Pons (tissue), 1 donor: Measurements from ENCODE around the gene FNBP1.

ENCODE experiments used
- DNase-seq: peaks from one replicate; pipeline ENCODE4 v3.0.0-alpha.2; 2016; ENCODE audit warnings: low spot score

The FNBP1 gene

GRCh38 chr9:130042885-130043653 is at the start of gene FNBP1:
TSS of gene FNBP1 (minus strand) at chr9:130043189. CDS start at chr9:130042975, 214 bp downstream.
- DNase-seq = peak; percentile 66

DNA sequence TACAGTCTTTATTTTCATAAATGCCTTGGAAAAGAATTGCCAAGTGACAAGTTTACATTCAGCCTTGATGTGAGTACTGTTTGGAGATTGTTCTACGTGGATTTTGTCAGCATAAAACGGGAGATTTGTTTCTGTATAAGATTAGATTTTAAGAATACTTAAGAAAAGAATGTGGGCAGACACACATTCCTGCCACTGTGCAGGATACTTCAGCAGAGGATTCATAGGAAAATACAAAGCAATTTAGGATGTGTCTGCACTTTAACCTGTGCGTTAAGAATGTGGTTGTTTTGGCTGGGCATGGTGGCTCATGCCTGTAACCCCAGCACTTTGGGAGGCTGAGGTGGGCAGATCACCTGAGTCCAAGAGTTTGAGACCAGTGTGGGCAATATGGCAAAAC is 47.9 kb upstream of the FNBP1 start:
- no peak for DNase-seq

- no peak for DNase-seq
These were observed 46.2 kb upstream of the FNBP1 start for GRCh38 chr9:130089141-130089540.

DNA sequence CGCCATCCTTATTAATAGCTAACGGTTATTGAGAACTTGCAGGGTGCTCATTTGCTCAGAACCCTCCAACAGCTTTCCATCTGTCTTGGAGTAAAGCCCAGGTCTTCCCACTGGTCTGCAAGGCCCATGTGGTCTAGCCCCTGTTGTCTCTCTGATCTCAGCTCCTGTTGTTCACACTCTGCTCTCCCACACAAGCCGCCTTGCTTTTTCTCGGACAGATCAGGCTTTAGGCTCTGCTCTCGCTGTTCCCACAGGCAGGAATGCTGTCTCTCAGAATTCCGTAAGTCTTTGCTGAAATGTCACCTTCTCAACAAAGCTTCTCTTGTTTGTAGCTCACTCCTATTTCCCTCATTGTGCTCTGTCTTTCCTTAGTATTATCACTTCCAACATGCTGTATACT is 45.1 kb upstream of the FNBP1 start:
- DNase-seq = peak; percentile 55

DNA sequence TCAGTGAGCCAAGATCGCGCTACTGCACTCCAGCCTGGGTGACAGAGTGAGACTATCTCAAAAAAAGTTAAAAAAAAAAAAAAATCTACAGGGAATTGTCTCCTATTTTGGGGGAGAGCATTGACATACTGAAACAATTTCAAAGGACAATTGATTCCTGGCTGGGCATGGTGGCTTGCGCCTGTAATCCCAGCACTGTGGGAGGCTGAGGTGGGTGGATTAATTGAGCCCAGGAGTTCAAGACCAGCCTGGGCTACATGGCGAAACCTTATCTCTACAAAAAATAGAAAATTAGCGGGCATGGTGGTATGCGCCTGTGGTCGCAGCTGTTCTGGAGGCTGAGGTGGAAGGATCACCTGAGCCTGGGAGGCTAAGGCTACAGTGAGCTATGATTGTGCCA is 41.3 kb upstream of the FNBP1 start:
- no peak for DNase-seq

DNA sequence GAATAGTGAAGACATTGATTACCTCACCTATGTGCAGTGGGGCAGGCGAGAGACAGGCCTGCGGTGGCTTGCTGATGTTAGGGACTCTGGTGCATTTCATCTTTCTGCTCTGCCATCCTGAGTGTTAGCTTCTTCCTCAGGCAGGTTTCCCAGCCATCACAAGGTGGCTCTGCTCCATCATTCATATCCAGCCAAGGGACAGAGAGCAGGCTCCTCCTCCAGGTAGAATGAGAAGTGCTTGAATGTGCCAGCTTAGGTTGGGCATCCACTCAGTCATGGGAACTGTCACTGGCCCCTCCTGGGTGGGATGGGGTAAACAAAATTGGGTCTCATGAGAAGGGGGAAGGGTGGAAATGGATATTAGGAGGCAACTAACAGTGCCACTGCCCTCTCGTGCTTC is 35.6 kb upstream of the FNBP1 start:
- DNase-seq = peak; percentile 80

DNA sequence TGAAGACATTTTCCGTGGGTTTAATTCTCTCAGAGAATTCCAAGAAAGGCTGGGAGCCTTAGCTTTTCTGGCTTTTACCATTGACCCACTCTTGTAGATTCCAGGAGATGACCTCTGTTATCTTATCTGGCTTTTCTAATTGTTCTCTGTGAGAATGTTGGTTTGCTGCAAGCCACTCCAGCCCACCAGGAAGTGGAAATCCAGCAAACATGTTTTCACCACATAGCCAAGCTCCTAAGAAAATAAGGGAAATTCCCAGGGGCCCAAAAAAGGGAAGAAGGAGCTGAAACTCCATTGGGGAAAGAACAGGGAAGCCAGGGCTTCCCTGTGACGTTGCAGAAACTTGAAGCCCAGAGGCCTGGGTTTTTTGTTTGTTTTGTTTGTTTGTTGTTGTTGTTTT is 30.4 kb upstream of the FNBP1 start:
- no peak for DNase-seq

GRCh38 chr9:130072515-130073235 is 29.7 kb upstream of the FNBP1 start:
- no peak for DNase-seq

- DNase-seq = no peak
These were observed 26.1 kb upstream of the FNBP1 start for GRCh38 chr9:130069048-130069447.

- no peak for DNase-seq
These were observed 21.6 kb upstream of the FNBP1 start for GRCh38 chr9:130064621-130065020.

- no peak for DNase-seq
These were observed 19.8 kb upstream of the FNBP1 start for GRCh38 chr9:130062750-130063149.

DNA sequence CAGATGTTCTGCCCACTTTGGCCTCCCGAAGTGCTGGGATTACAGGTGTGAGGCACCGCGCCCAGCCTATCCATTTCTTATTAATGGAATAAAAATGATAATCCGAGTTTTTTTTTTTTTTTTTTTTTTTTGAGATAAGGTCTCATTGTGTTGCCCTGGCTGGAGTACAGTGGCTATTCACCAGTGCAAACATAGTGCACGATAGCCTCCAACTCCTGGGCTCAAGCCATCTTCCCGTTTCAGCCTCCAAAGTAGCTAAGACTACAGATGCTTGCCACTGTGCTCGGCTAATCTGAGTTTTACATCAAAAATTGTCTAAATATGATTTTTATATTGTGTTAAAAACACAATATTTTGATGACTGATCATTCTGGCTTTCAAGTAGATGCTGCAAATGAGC is 17.3 kb upstream of the FNBP1 start:
- DNase-seq = no peak

DNA sequence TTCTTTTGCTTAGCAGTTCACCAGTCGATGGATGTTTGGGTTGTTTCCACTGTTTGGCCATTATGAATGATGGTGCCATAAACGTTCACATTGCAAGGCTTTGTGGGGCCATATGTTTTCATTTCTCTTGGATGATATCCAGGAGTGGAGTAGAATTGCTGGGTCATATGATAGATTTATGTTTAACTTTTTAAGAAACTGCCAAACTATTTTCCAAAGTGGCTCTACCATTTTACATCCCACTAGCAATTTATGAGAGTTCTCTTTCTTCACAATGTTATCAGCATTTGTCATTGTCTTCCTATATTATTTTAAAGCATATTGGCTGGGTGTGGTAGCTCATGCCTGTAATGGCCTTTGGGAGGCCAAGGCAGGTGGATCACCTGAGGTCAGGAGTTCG is 15.9 kb upstream of the FNBP1 start:
- DNase-seq = no peak

DNA sequence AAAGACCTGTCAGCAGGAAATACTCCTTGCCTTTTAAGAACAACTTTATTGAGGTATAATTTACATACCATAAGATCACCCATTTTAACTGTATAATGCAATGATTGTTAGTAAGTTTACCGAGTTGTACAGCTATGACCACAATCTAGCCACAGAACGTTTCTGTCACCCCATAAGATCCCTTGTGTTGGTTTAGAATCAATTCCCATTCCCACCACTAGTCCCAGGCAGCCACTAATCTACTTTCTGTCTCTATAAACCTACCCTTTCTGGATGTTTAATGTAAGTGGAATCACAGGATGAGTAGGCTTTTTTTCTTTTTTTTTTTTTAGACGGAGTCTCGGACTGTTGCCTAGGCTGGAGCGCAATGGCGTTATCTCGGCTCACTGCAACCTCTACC is 15.2 kb upstream of the FNBP1 start:
- no peak for DNase-seq

- no peak for DNase-seq
These were observed 11.8 kb upstream of the FNBP1 start for GRCh38 chr9:130054820-130055219.

GRCh38 chr9:130054325-130054786 is 11.4 kb upstream of the FNBP1 start:
- DNase-seq = no peak

DNA sequence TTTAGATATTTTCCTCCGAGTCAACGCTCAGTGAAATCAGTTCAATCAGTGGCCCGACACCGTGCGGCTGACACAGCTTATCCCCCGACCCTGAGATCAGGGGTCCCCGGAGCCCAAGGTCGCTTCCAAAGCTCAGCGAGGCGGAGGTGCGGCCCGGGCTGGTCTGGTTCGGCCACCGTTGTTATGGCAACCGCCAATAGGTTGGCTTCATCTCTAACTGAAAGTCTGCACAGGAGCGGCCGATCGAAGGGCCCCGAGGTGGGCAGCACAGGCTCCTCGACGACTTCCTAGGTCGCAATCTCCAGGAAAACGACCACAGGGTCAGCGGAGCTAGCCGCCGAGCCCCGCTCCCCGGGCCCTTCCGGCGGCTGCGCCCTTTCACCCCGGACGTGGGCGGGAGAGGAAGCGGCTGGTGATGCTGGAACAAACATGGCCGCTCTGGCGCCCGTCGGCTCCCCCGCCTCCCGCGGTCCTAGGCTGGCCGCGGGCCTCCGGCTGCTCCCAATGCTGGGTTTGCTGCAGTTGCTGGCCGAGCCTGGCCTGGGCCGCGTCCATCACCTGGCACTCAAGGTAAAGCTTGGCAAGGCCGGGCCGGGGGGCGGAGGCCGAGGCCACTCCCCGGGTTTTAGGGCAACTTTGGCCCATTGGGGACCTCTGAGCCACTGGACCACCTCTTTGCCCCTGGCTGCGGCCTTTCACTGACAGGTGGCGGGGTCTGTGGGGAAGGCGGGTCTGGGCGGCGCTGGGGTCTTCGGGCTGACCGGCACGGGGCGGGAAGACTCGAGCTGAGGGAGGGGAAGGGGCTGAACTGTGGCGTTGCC is 10.7 kb upstream of the FNBP1 start, which contains the start of gene GPR107:
TSS of gene GPR107 (plus strand) at position 403 of the 821 bp plus-strand sequence. CDS start at position 430, 27 bp downstream.
- peak; percentile 61 for DNase-seq

DNA sequence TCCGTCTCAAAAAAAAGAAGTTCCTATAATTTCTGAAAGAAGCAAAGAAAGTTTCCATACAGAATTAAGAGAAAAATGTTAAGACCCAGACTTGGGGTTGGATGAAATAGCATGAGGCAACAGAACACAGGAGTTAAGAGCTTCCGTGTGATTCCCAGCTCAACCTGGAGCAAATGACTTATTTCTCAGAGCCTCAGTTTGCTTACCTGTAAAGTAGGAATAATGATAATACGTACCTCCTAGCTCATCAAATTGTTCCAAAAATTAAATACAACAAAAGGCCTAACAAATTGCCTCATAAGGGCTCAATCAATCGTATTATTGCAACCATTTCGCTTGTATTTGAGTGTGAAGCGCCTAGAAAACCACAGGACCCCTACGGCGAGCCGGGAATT is 10.1 kb upstream of the FNBP1 start:
- no peak for DNase-seq

DNA sequence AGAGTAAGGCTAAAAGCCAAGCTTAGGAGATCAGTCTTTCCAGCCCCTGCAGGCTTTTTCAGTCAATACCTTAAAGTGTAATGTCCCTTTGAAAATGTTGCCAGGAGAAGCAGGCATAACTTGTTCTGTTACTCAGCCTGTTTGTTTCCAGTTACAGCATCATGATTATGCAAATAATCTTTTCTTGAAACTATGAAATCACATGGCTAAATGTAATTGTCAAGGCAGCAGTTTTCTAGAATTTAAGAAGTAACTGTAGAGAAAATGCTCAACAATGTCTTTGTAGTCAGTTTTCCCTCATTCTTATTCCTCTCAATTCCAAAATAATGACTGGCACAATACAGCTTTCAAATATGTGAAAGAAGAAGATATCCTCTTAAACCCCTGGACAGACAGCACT is 8.9 kb upstream of the FNBP1 start:
- no peak for DNase-seq

DNA sequence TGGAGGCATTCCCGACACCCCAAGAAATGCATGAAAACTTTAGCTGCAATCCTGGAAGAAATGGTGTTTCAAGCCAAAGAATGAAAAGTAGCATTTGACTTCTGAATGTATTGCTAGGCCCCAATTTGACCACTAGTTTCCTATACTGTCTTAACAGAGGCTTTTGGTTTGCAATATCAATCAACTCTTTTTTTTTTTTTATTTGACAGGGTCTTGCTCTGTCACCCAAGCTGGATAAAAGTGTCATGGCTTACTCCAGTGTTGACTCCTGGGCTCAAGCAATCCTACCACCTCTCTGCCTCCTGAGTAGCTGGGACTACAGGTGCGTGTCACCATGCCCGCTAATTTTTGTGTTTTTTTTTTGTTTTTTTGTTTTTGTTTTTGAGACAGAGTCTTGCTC is 7.5 kb upstream of the FNBP1 start:
- no peak for DNase-seq

DNA sequence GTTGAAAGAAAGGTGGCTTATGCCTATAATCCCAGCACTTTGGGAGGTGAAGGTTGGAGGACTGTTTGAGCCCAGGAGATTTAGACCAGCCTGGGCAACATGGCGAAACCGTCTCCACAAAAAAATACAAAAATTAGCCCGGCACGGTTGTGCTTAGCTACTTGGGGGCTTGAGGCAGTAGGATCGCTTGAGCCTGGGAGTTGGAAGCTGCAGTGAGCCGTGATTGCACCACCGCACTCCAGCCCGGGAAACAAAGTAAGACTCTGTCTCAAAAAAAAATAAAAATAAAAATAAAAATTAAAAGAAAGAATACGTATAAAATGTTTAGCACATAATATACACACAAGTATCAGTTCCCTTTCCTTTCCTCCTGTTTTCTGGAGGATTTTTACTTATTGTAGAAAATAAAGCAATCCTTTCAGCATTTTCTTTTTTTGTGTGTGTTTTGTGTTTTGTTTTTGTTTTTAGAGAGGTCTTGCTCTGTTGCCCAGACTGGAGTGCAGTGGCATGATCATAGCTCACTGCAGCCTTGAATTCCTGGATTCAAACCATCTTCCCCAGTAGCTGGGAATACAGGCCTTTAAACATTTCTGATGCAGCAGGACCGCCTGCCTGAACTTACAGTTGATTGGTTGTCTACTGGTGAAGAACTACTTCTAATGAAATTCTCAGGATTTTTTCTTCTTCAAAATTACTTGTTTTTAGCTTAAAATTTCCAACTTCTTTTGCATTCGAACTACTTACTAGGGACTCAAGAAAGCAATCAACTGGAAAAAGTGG is 6.6 kb upstream of the FNBP1 start:
- DNase-seq = no peak
